ENCODE measurements around the gene KBTBD6.
"Not testable (repeated sequence)": the region's sequence is repeated elsewhere in the genome, so short reads cannot be mapped to it uniquely, and the experiment has no call there.

KBTBD6 gene, protein sequence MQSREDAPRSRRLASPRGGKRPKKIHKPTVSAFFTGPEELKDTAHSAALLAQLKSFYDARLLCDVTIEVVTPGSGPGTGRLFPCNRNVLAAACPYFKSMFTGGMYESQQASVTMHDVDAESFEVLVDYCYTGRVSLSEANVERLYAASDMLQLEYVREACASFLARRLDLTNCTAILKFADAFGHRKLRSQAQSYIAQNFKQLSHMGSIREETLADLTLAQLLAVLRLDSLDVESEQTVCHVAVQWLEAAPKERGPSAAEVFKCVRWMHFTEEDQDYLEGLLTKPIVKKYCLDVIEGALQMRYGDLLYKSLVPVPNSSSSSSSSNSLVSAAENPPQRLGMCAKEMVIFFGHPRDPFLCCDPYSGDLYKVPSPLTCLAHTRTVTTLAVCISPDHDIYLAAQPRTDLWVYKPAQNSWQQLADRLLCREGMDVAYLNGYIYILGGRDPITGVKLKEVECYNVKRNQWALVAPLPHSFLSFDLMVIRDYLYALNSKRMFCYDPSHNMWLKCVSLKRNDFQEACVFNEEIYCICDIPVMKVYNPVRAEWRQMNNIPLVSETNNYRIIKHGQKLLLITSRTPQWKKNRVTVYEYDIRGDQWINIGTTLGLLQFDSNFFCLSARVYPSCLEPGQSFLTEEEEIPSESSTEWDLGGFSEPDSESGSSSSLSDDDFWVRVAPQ

GRCh38 chr13:41132512-41133152 lies at the start of gene KBTBD6:
TSS of gene KBTBD6 (minus strand) at chr13:41132802. CDS start at chr13:41132511, 291 bp downstream.
- peak; percentile 95 for DNase-seq

- DNase-seq, result no peak
These were observed 49.6 kb upstream of the KBTBD6 start for GRCh38 chr13:41182231-41182630.

GRCh38 chr13:41179593-41180250 lies 47.1 kb upstream of the KBTBD6 start:
- DNase-seq, result no peak

GRCh38 chr13:41178040-41178439 lies 45.4 kb upstream of the KBTBD6 start:
- no peak for DNase-seq

DNA sequence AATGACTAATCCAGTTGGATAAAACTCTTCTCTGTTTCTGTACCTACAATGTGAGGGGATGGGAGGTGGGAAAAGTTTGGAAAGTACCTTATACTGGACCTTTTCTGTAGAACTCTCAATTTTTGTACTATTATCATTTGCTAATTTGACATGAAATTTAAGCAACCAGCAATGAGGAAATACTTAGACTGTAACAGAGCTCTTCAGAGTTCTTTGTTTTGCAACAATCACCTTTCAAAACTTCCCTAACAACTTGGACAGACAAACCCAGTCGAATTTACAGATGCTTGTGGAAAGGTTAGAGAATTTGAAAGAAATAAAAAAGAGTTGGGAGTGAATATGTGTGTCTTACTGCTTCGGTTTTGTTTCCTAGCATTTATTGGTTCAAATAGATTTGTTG lies 45.0 kb upstream of the KBTBD6 start:
- DNase-seq, result no peak

GRCh38 chr13:41175576-41175975 lies 43.0 kb upstream of the KBTBD6 start:
- DNase-seq, result not testable (repeated sequence)

GRCh38 chr13:41162151-41162550 lies 29.5 kb upstream of the KBTBD6 start:
- no peak for DNase-seq

DNA sequence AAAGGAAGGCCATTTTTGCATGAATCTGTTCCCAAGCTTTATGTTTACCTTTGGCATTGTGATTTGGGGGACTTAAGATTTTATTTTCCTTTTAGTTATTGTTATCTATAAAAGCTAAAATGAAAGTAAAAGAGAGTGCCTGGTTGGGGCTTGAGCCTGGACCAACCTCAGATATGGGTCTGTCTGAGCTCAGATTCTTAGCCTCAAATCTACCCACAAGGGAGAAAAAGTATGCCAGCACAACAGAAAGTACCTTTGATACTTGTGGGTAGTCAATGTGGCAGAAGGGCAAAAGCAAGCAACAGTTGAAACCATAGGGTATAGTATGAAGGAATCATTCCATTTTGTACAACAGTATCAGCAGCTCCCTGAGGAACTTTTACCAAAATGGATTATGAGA lies 26.6 kb upstream of the KBTBD6 start:
- DNase-seq, result no peak

GRCh38 chr13:41157048-41157717 lies 24.6 kb upstream of the KBTBD6 start:
- DNase-seq, result no peak

GRCh38 chr13:41156620-41157019 lies 24.0 kb upstream of the KBTBD6 start:
- DNase-seq, result no peak

- DNase-seq, result no peak
These were observed 21.4 kb upstream of the KBTBD6 start for GRCh38 chr13:41154042-41154441.

- DNase-seq, result no peak
These were observed 19.4 kb upstream of the KBTBD6 start for GRCh38 chr13:41152005-41152404.

GRCh38 chr13:41150058-41150457 lies 17.5 kb upstream of the KBTBD6 start:
- no peak for DNase-seq

- DNase-seq, result no peak
These were observed 16.0 kb upstream of the KBTBD6 start for GRCh38 chr13:41148419-41149283.

DNA sequence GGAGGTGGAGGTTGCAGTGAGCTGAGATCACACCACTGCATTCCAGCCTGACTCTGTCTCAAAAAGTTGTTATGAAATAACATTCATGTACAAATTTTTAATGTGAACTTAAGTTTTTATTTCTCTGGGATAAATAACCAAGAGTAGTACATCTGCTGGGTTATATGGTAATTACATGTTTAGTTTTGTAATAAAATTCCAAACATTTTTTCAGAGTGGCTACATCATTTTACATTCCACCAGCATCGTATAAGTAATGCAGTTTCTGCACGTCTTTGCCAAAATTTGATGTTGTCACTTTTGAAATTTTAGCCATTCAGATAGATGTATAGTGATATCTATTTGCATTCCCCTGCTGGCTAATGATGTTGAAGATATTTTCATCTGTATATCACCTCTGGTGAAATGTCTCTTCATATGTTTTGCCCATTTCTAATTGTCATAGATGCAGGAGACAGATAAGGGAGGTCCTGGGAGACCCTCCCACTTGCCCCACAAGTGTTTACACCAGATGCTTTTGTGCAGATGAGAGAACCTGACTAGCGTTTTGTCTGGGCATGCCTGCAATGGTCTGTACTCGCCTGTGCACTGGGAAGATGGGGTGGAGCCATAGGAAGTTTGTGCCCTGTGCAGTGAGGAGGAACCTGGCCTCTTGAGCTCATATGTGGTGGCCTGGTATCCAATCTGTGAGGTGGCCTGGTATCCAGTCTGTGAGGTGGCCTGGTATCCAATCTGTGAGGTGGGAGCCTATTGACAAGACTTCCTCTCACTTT lies 12.7 kb upstream of the KBTBD6 start:
- no peak for DNase-seq

- no peak for DNase-seq
These were observed 12.0 kb upstream of the KBTBD6 start for GRCh38 chr13:41144576-41144975.

GRCh38 chr13:41139296-41139966 lies 6.8 kb upstream of the KBTBD6 start:
- DNase-seq, result no peak

GRCh38 chr13:41137951-41138350 lies 5.3 kb upstream of the KBTBD6 start:
- no peak for DNase-seq

DNA sequence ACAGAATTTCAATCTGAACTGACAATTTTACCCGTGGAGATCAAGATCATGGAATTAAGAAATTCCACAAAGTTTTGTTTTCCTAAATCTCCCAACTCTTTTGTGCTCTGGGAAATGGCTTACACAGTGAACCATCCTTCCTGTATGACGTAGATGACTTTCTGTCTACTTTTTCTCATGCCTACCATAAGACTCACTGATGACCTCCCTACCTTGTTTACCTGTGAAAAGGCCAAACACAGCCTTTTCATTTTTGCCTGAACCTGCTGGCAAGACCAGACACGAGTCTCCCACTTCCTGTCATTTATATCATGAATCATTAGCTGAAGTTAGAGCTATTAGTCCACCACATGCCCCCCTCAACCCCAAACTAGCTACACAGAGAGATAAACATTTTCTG lies 4.6 kb upstream of the KBTBD6 start:
- DNase-seq, result no peak

DNA sequence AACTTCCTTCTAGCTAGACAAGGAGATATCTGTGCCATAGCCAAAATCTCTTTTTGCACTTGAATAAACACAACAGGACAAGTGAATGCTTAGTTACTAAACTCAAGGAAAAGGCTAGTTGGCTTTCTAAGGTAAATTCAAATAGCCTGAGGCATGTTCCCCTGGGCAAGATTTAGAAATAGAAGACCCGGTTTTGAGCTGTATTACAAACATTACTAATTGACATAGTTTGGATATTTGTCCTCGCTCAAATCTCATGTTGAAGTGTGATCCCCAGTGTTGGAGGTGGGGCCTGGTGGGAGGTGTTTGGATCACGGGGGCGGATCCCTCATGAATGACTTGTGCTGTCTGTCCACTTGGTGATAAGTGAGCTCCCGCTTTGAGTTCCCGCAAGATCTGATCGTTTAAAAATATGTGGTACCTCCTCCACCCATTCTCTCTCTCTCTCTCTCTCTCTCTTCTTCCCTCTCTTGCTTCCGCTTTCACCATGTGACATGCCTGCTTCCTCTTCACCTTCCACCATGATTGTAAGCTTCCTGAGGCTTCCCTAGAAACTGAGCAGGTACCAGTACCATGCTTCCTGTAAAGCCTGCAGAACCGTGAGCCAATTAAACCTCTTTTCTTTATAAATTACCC lies 3.9 kb upstream of the KBTBD6 start:
- no peak for DNase-seq
